GM21360 (cell line): ENCODE measurements around the gene CGB2.
"Not testable (repeated sequence)": the region's sequence is repeated elsewhere in the genome, so short reads cannot be mapped to it uniquely, and the experiment has no call there.

ENCODE experiments used
- ATAC-seq: cut with Tn5 transposase; IDR thresholded peaks from one replicate; pipeline ENCODE4 v1.9.1; 2021; ENCODE audit warnings: mild to moderate bottlenecking, moderate library complexity; ENCODE audit not compliant: unreplicated experiment

The CGB2 gene

GRCh38 chr19:49009828-49010227 lies 21.9 kb upstream of the CGB2 start:
- no peak for ATAC-seq

- ATAC-seq, result no peak
These were observed 21.2 kb upstream of the CGB2 start for GRCh38 chr19:49010453-49010852.

- ATAC-seq, result no peak
These were observed 20.5 kb upstream of the CGB2 start for GRCh38 chr19:49011194-49011593.

GRCh38 chr19:49014123-49014869 lies 17.4 kb upstream of the CGB2 start:
- no peak for ATAC-seq

GRCh38 chr19:49014870-49015255 lies 16.8 kb upstream of the CGB2 start:
- no peak for ATAC-seq

GRCh38 chr19:49016067-49016839 lies 15.4 kb upstream of the CGB2 start:
- no peak for ATAC-seq

- no peak for ATAC-seq
These were observed 14.5 kb upstream of the CGB2 start, which contains the start of gene LHB for GRCh38 chr19:49017041-49017665. LHB (minus strand) TSS chr19:49017091; CDS start chr19:49017081, 10 bp downstream.

GRCh38 chr19:49017666-49018351 lies 13.9 kb upstream of the CGB2 start:
- ATAC-seq, result no peak

- not testable (repeated sequence) for ATAC-seq
These were observed 13.1 kb upstream of the CGB2 start for GRCh38 chr19:49018388-49019241.

GRCh38 chr19:49019242-49019932 lies 12.3 kb upstream of the CGB2 start:
- ATAC-seq, result no peak

GRCh38 chr19:49020342-49020741 lies 11.3 kb upstream of the CGB2 start:
- ATAC-seq, result no peak

GRCh38 chr19:49020931-49021895 lies 10.5 kb upstream of the CGB2 start:
- ATAC-seq, result no peak

- ATAC-seq, result no peak
These were observed 9.6 kb upstream of the CGB2 start for GRCh38 chr19:49022116-49022515.

GRCh38 chr19:49024233-49024632 lies 7.5 kb upstream of the CGB2 start, which contains the start of gene CGB3:
CGB3 (minus strand) TSS chr19:49024333; CDS start chr19:49023971, 362 bp downstream.
- ATAC-seq, result not testable (repeated sequence)

GRCh38 chr19:49025088-49025487 lies 6.6 kb upstream of the CGB2 start:
- not testable (repeated sequence) for ATAC-seq

- not testable (repeated sequence) for ATAC-seq
These were observed 6.1 kb upstream of the CGB2 start for GRCh38 chr19:49025599-49025998.

GRCh38 chr19:49028686-49029085 lies 3.0 kb upstream of the CGB2 start:
- not testable (repeated sequence) for ATAC-seq

GRCh38 chr19:49029749-49030148 lies 1.9 kb upstream of the CGB2 start:
- ATAC-seq, result not testable (repeated sequence)
